Motor neuron (in vitro differentiated cells): Measurements from ENCODE around the gene MLN. TPM values are rescaled to one million over a fixed set of nuclear protein-coding genes. Genes with fewer than 3 reads are reported as not detected.

ENCODE experiments used
- ATAC-seq, 8 experiments: fragments of 200-7000 bp; cut with Tn5 transposase; replicated peaks in 6 of 8; 2 replicates each; pipeline ENCODE4 v1.8.0; 2021; ENCODE audit warnings: mild to moderate bottlenecking in 8 of 8, moderate library complexity in 8 of 8
- H3K27ac ChIP-seq, 2 donors: fragments of 250-450 bp; sonication (Bioruptor Pico); 2 replicates each; pipeline ENCODE4 v1.9.0; 2021; ENCODE audit warnings: antibody characterized with exemption in 2 of 2, mild to moderate bottlenecking in 2 of 2, moderate library complexity in 1 of 2
- H3K4me1 ChIP-seq, 2 donors: fragments of 250-450 bp; sonication (Bioruptor Pico); replicated peaks in 1 of 2; 2 replicates each; pipeline ENCODE4 v1.6.1; 2021; ENCODE audit warnings: antibody characterized with exemption in 2 of 2, mild to moderate bottlenecking in 2 of 2, moderate library complexity in 1 of 2
- H3K4me3 ChIP-seq, 5 donors: fragments of 250-450 bp; sonication (Bioruptor Pico); 2 replicates each; pipeline ENCODE4 v1.9.0; 2021; ENCODE audit warnings: antibody characterized with exemption in 5 of 5, mild to moderate bottlenecking in 5 of 5, moderate library complexity in 4 of 5
- WGBS, 10 experiments: fragments of 450-650 bp; shearing (Covaris generic); methylation state at CpG; one replicate each; pipeline ENCODE4 v1.0.0; 2022; 5-methylcytosine and 5-hydroxymethylcytosine counted together
- in situ Hi-C, 9 experiments: fragments of 400-800 bp; cut with MboI; loops; one replicate each; pipeline ENCODE4 v1.15.0; 2021; ENCODE audit warnings: low sequenced_read_pairs in 9 of 9, low pct_unique_long_range_greater_than_20kb in 2 of 9; ENCODE audit not compliant: unreplicated experiment in 9 of 9
- total RNA-seq, 8 experiments: library from RNA; unstranded; fragments of 300-600 nt; gene quantifications; 2 replicates each; pipeline versions ENCODE4 v1.2.3 to v1.2.4, GENCODE V29; 2022

Gene MLN
- total RNA-seq, 8 experiments from 2014 or later = 0.38 to 0.96 TPM; not detected in 6

DNA sequence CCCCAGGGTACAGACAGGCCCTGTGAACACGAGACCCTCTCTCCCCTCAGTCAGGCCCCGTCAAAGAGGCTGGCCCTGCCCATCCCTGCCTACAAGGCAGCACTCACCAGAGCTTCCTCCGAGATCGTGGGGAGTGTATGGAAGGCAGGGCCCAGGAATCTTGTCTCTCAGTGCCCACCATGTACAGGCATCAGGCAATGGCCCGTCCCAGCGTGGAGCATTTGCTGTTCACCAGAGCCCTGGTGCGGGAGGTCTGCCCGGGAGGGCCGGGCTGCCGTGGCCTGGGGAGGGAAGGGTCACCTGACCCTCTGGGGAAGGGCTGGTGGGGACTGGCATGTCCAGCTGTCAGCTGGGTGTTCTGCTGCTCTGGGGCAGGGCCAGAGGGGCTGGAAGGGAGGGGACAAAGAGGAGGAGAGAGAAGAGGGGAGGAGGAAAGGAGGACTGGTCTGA lies 57.1 kb downstream of the MLN start, which contains the start of gene IP6K3:
Gene IP6K3, minus strand, starts transcription at position 255 of the 450 bp plus-strand sequence. CDS start 11,429 bp downstream, outside the sequence.
- in situ Hi-C loops = no loop called here
- ATAC-seq = peak in 7 of 8 experiments; percentile 2 to 69 (median 57)
- WGBS, 10 experiments = 12 to 20% methylated on average over 1 to 5 of the region's 10 CpGs; no CpG with 5 or more reads in 8 of the 10 experiments
- Histone ChIP-seq H3K27ac (peak within 1 kb of the TSS; percentile 13 to 43), H3K4me3 (peak within 1 kb of the TSS in 3 of 5 donors; percentile 2 to 31 (median 6)), H3K4me1 (peaks cover 72 to 73% of the 10 kb centered on the region in 2 donors)

DNA sequence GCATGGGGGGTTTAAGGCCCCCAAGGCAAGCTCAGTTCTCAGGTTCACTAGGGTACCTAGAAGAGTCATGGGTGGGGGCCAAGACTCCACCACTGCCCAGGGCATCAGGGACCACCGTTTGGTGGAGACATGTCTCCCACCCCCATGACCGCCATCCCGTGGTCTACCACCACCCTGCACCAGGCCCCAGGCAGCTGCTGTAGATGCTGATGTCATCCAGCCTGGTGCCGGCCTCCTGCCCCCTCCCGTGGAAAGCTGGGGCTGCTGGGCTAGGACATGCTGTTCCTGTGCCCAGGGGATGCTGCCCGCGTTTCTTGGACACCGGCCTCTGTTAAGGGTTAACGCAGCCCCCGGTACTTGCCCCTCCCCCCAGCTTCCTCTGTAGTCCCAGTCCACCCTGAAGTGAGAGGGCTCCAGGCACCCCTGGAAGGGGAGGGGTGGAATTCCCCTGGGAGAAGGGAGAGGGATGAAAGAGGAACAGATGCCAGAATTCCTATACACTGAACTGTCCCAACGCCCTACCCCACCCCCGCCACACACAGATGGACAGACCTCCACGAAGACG lies 57.7 kb downstream of the MLN start:
- H3K4me3 ChIP-seq = peak overlapping the region in 3 of 5 donors; percentile 2 to 31 (median 6)
- WGBS, 10 experiments = 3 to 24% (median 20%) methylated on average over 1 to 6 of the region's 14 CpGs; no CpG with 5 or more reads in 6 of the 10 experiments
- in situ Hi-C loops = no loop called here
- peak; percentile 26 to 78 (median 76) for ATAC-seq
- H3K27ac ChIP-seq = peak overlapping the region; percentile 13 to 43
- H3K4me1 ChIP-seq = peaks cover 67% of the 10 kb centered on the region in 2 donors

DNA sequence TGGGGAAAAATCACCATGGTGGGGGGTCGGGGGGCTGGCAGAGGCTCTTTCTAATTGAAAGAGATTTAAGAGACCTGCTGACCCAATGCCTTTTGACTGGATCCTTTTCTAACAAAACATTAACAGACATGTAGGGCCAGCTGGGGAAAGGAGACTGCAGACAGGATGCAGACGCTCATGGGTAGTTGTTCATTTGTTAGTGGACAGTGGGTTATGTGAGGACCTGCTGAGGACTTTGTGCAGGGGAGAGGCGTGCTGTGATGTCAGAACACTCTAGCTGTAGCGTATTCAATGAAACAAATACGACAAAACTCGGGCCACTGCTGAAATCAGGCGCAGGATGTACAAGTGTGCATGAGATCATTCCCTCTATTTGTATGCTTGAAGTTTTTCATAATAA lies 58.3 kb downstream of the MLN start:
- in situ Hi-C loops = no loop called here
- Histone ChIP-seq H3K4me3 (peak overlapping the region in 1 of 5 donors; percentile 31), H3K4me1 (peaks cover 61 to 66% of the 10 kb centered on the region in 2 donors), H3K27ac (peak overlapping the region in 1 of 2 donors; percentile 43)
- WGBS, 10 experiments = 39 to 100% (median 70%) methylated on average over 1 to 5 of the region's 7 CpGs; no CpG with 5 or more reads in 4 of the 10 experiments
- ATAC-seq = peak in 4 of 8 experiments; percentile 7 to 16 (median 12)

DNA sequence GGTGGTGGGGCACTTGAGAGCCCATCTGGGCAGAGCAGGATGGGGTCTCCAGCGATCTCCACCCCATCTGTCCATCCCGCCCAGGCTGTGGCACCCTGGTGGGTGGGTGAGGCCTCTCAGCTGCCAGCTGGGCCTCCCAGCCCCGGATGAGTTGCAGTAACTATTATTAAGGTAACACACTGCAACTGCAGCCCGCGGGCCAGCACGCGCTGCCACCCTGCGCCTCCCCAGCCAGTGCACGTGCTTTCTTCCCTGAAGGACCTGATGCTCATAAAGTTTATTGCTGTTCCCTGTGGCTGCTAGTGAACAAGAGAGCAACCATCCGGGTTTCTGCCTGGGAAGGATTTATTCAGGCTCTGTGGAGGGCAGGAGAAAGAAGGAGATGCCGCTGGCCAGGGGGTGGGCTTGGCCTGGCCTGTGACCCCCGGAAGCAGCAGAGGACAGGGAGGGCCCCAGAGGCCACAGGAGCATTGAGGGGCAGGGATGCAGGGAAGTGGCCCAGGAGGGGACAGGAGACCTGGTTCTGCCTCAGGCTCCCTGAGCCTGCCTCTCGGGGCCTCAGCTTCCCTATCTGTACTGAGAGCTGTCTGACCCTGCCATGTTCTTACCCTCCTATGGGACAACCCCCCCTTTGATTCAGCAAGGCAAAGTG lies 58.8 kb downstream of the MLN start:
- H3K4me1 ChIP-seq = peaks cover 62 to 70% of the 10 kb centered on the region in 2 donors
- WGBS, 10 experiments = 26 to 90% (median 70%) methylated on average over 2 to 8 of the region's 13 CpGs; no CpG with 5 or more reads in 7 of the 10 experiments
- in situ Hi-C loops = no loop called here
- ATAC-seq = peak in 6 of 8 experiments; percentile 4 to 30 (median 9)
- peak overlapping the region in 1 of 2 donors; percentile 43 for H3K27ac ChIP-seq
- no peak overlapping the region for H3K4me3 ChIP-seq

Other genes with a start within 250 kb of the MLN start
- 10 to 100 TPM in 5 of 8 experiments, 1 to 10 TPM in 3; 6.6 to 24.8 (median 11.1) TPM for gene BAK1, start 223.7 kb downstream of the MLN start, total RNA-seq
- 10 to 100 TPM in 3 of 8 experiments, 1 to 10 TPM in 1, under 1 TPM in 4; 0.11 to 36.3 (median 0.96) TPM for gene ITPR3, start 182.7 kb downstream of the MLN start, total RNA-seq
- 100 to 1,000 TPM in 2 of 8 experiments, 10 to 100 TPM in 6; 53.4 to 130 (median 71.2) TPM for gene UQCC2, start 92.3 kb downstream of the MLN start, total RNA-seq
- gene IP6K3, start 57.1 kb downstream of the MLN start, total RNA-seq = 1 to 10 TPM in 2 of 8 experiments, under 1 TPM in 6; 0.11 to 3.7 (median 0.63) TPM
- gene LEMD2, start 14.9 kb downstream of the MLN start, total RNA-seq = 10 to 100 TPM; 31.1 to 59.4 (median 51.3) TPM